GM18870 (cell line): ENCODE measurements around the gene RANBP17.
A peak's percentile ranks its signal among the peaks of the same experiment; 100 is the strongest.
"Not testable (repeated sequence)": the region's sequence is repeated elsewhere in the genome, so short reads cannot be mapped to it uniquely, and the experiment has no call there.

Experiments
- ATAC-seq: cut with Tn5 transposase; IDR thresholded peaks from one replicate; pipeline ENCODE4 v1.9.1; 2021; ENCODE audit warnings: moderate library complexity; ENCODE audit not compliant: unreplicated experiment

The RANBP17 gene

GRCh38 chr5:170865622-170866021 is 3.8 kb downstream of the RANBP17 start:
- peak; percentile 95 for ATAC-seq

DNA sequence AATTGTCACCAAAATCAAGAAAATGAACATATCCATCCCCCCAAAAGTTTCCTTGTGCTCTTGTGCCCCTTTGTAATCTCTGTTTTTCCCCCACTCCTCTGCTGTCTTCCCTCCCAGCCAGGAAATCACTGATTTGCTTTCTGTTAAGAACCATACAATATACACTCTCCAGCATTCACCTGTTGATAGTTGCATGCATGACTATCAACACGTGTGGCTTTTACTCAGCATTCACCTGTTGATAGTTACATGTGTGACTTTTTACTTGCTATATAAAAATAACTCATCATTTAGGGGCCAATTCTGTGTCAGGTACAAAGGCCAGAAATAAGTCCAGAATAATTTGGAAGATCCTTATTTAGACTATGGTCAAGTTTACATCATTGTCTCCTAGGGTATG is 6.0 kb downstream of the RANBP17 start:
- ATAC-seq, result no peak

GRCh38 chr5:170870390-170870789 is 8.6 kb downstream of the RANBP17 start:
- not testable (repeated sequence) for ATAC-seq

- no peak for ATAC-seq
Observed at GRCh38 chr5:170874017-170874416, 12.2 kb downstream of the RANBP17 start.

DNA sequence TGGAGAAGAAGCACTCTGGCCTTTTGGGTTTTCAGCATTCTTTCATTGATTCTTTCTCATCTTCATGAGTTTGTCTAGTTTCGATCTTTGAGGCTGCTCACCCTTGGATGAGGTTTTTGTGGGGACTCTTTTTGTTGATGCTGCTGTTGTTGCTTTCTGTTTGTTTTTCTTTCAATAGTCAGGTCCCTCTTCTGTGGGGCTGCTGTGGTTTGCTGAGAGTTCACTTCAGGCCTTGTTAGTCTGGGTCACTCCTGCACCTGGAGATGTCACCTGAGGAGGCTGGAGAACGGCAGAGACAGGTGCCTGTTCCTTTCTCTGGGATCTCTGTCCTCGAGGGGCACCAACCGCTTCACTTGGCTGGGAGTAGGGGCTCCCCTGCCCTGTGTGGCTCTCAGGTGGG is 14.0 kb downstream of the RANBP17 start:
- no peak for ATAC-seq

DNA sequence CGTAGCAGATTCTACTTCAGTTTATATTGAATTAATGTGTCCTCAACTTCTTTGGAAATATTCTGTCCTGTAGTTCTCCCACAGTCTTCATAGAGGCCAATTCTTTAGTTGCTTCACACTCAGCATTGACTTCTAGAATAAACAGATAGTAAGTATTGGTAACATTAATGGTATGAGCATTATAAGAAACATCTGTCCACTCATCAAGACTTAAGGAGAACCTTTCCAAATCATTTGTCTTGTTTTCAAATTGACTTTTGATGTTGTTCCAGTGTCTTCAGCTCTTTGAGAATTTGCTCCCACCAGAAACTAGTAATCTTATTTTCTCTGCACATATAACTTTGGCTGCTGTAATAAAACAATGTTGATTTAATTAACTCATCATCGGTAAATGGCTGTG is 18.3 kb downstream of the RANBP17 start:
- no peak for ATAC-seq

DNA sequence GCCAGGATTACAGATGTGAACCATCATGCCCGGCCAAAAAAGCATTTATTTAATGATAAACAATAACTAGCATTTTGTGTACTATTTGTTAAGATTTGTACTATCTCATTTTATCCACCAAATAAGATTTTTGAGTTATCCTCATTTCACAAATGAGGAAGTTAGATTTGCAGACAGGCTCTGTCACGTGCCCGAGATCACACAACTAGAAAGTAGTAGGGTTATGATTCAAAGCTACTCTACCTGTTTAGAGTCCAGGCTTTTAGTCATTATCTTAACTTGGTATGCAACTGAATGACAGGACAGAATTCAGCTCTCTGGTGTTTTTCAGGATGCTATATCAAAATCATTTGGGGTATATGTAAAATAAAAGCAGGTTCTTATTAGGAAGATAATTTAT is 20.5 kb downstream of the RANBP17 start:
- ATAC-seq, result peak; percentile 47

DNA sequence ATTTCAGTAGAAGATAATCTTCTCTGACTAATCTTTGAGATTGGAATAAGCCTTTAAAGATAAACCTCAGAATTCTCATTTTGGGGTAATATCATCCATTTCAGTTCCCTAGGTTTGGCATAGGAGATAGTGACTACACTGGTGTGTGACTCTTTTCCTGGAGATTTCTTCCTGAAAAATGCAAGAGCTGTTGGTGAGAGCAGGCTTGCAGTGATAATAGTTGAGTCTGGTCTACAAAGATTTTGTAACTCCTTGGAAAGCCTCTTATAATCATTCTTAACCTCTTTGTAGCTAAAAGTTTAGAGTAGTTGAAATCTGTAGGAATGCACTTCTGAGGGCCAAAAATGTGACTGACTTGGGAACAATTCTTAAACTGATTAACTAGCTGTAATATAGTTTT is 23.4 kb downstream of the RANBP17 start:
- ATAC-seq, result no peak

GRCh38 chr5:170885809-170886208 is 24.0 kb downstream of the RANBP17 start:
- no peak for ATAC-seq

GRCh38 chr5:170886210-170886894 is 24.5 kb downstream of the RANBP17 start:
- ATAC-seq, result no peak

DNA sequence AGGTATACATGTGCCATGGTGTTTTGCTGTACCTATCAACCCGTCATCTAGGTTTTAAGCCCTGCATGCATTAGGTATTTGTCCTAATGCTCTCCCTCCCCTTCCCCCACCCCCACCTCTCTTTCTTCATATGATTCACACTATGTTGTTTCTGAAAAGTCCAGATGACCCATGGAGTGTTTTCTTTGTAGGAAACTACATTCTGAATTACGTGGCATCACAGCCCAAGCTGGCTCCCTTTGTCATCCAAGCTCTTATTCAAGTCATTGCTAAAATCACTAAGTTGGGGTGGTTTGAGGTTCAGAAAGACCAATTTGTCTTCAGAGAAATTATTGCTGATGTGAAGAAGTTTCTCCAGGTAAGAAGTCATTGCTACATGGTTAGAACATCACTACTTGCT is 30.4 kb downstream of the RANBP17 start:
- ATAC-seq, result no peak

- ATAC-seq, result no peak
Observed at GRCh38 chr5:170894665-170895064, 32.8 kb downstream of the RANBP17 start.

DNA sequence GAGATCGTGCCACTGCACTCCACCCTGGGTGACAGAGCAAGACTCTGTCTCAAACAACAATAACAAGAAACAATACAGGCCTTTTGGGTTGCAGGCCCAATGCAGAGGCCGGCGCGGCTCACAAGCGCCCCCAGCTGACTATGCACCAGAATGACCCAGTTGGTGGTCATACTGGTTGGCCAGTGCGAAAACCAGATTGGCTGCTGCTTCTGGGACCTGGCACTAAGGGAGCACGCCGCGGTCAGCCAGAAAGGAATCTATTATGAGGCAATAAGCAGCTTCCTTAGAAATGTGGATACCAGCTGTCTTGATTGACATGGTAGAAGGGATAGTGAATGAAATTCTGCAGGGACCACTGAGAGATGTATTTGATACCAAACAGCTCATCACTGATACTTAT is 35.0 kb downstream of the RANBP17 start:
- no peak for ATAC-seq

- no peak for ATAC-seq
Observed at GRCh38 chr5:170903075-170903474, 41.3 kb downstream of the RANBP17 start.

GRCh38 chr5:170907758-170908157 is 45.9 kb downstream of the RANBP17 start:
- no peak for ATAC-seq

- no peak for ATAC-seq
Observed at GRCh38 chr5:170913573-170913972, 51.8 kb downstream of the RANBP17 start.

- no peak for ATAC-seq
Observed at GRCh38 chr5:170917113-170917512, 55.3 kb downstream of the RANBP17 start.

- ATAC-seq, result no peak
Observed at GRCh38 chr5:170920196-170920595, 58.4 kb downstream of the RANBP17 start.

- ATAC-seq, result not testable (repeated sequence)
Observed at GRCh38 chr5:170922331-170922730, 60.5 kb downstream of the RANBP17 start.

GRCh38 chr5:170923910-170924620 is 62.2 kb downstream of the RANBP17 start:
- no peak for ATAC-seq

DNA sequence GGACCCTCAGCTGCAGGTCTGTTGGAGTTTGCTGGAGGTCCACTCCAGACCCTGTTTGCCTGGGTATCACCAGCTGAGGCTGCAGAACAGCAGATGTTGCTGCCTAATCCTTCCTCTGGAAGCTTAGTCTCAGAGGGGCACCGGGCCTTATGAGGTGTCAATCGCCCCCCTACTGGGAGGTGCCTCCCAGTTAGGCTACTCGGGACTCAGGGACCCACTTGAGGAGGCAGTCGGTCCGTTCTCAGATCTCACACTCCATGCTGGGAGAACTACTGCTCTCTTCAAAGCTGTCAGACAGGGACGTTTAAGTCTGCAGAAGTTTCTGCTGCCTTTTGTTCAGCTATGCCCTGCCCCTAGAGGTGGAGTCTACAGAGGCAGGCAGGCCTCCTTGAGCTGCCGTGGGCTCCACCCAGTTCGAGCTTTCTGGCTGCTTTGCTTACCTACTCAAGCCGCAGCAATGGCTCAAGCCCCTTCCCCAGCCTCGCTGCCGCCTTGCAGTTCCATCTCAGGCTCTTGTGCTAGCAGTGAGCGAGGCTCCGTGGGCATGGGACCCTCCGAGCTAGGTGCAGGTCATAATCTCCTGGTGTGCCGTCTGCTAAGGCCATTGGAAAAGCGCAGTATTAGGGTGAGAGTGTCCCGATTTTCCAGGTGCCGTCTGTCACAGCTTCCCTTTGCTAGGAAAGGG is 73.9 kb downstream of the RANBP17 start:
- not testable (repeated sequence) for ATAC-seq

DNA sequence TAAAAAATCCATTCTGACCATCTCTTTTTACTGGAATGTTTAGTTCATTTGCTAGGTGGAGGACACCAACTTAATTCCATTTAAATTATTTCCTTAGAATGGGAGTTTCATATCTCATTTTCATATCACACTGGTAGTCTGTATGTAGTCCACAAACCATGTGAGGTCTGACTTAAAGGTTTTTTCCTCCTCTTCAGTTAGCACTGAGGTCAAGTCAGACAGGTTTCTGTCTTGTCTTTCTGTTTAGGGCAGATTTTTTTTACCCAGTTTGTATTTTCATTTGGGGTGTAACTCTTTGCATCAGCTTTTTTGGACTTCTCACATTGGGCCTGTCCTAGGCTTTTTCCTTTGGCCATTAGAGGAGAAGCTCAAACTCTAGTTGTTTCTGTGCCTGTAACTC is 75.3 kb downstream of the RANBP17 start:
- no peak for ATAC-seq
